C4-2B (cell line): Measurements from ENCODE around the gene UGT3A2.

Experiments used
- CTCF ChIP-seq: fragments of 450-650 bp; conservative IDR thresholded peaks from 2 replicates; pipeline ENCODE4 v1.5.1; 2017; ENCODE audit warnings: mild to moderate bottlenecking
- ZFX ChIP-seq: fragments of 450-650 bp; IDR thresholded peaks from 2 replicates; pipeline ENCODE4 v1.6.1; 2017

GRCh38 chr5:36013182-36013581 lies 53.5 kb downstream of the UGT3A2 start:
- TF ChIP-seq CTCF (no peak), ZFX (no peak)
